Glutamatergic neuron (in vitro differentiated cells): ENCODE measurements around the gene RAD51B. TPM values are rescaled to one million over a fixed set of nuclear protein-coding genes. Genes with fewer than 3 reads are reported as not detected.

Experiments
- DNase-seq: peaks from one replicate; pipeline ENCODE4 v3.0.0; 2022
- H3K27ac Mint-ChIP-seq: one replicate; pipeline ENCODE4 v1.8.0; 2020; ENCODE audit warnings: mild to moderate bottlenecking, mixed read lengths, inconsistent platforms; ENCODE audit not compliant: unreplicated experiment
- H3K27me3 Mint-ChIP-seq: one replicate; pipeline ENCODE4 v1.8.0; 2020; ENCODE audit warnings: mild to moderate bottlenecking, moderate library complexity, mixed read lengths, inconsistent platforms; ENCODE audit not compliant: unreplicated experiment
- H3K36me3 Mint-ChIP-seq: one replicate; pipeline ENCODE4 v1.8.0; 2020; ENCODE audit warnings: mild to moderate bottlenecking, mixed read lengths, inconsistent platforms; ENCODE audit not compliant: unreplicated experiment
- H3K4me1 Mint-ChIP-seq: one replicate; pipeline ENCODE4 v1.8.0; 2020; ENCODE audit warnings: mild to moderate bottlenecking, low read depth, mixed read lengths, inconsistent platforms; ENCODE audit not compliant: unreplicated experiment
- H3K4me3 Mint-ChIP-seq: one replicate; pipeline ENCODE4 v1.8.0; 2020; ENCODE audit warnings: mild to moderate bottlenecking, mixed read lengths, inconsistent platforms; ENCODE audit not compliant: unreplicated experiment
- H3K9me3 Mint-ChIP-seq: one replicate; pipeline ENCODE4 v1.8.0; 2020; ENCODE audit warnings: mild to moderate bottlenecking, moderate library complexity, mixed read lengths, inconsistent platforms; ENCODE audit not compliant: unreplicated experiment
- CTCF ChIP-seq: fragments of 200-600 bp; sonication (generic); IDR thresholded peaks from one replicate; pipeline ENCODE4 v1.5.0; 2021; ENCODE audit not compliant: partially characterized antibody, unreplicated experiment
- total RNA-seq: library from RNA; stranded (reverse); fragmentation: NEBNext Ultra II Directional; extraction: Animal tissue kit (Norgen Biotek cat#: 25700); gene quantifications from one replicate; pipeline ENCODE4 v1.2.1, GENCODE V29; 2021; ENCODE audit not compliant: unreplicated experiment

The RAD51B gene
- total RNA-seq, 1 donor from 2014 or later, result 9.7 TPM

GRCh38 chr14:68471029-68471963 lies 651.7 kb downstream of the RAD51B start:
- peaks cover 2% of the 10 kb centered on the region for H3K27me3 Mint-ChIP-seq

GRCh38 chr14:68471964-68472508 lies 652.5 kb downstream of the RAD51B start:
- Mint-ChIP-seq H3K4me1 (no peaks in the 10 kb centered on the region), H3K36me3 (no peaks in the 10 kb centered on the region), H3K27me3 (no peaks in the 10 kb centered on the region), H3K9me3 (no peaks in the 10 kb centered on the region), H3K27ac (no peak overlapping the region), H3K4me3 (no peak overlapping the region)
- no peak for TF ChIP-seq CTCF
- no peak for DNase-seq

More at GRCh38 chr14:68471029-68471963, 651.7 kb downstream of the RAD51B start:
- Mint-ChIP-seq H3K4me1 (no peaks in the 10 kb centered on the region), H3K27ac (no peak overlapping the region), H3K36me3 (no peaks in the 10 kb centered on the region), H3K9me3 (no peaks in the 10 kb centered on the region), H3K4me3 (no peak overlapping the region)
- no peak for TF ChIP-seq CTCF
- no peak for DNase-seq

- no peak for TF ChIP-seq CTCF
- no peak overlapping the region for H3K4me3 Mint-ChIP-seq
- H3K36me3 Mint-ChIP-seq, result no peaks in the 10 kb centered on the region
- H3K27ac Mint-ChIP-seq, result no peak overlapping the region
- no peak for DNase-seq
- no peaks in the 10 kb centered on the region for H3K4me1 Mint-ChIP-seq
- no peaks in the 10 kb centered on the region for H3K9me3 Mint-ChIP-seq
- no peaks in the 10 kb centered on the region for H3K27me3 Mint-ChIP-seq
These were observed 653.5 kb downstream of the RAD51B start for GRCh38 chr14:68473069-68473468.

GRCh38 chr14:68473794-68474193 lies 654.2 kb downstream of the RAD51B start:
- no peak for TF ChIP-seq CTCF
- H3K4me1 Mint-ChIP-seq, result no peaks in the 10 kb centered on the region
- no peak overlapping the region for H3K4me3 Mint-ChIP-seq
- no peaks in the 10 kb centered on the region for H3K9me3 Mint-ChIP-seq
- no peaks in the 10 kb centered on the region for H3K27me3 Mint-ChIP-seq
- H3K36me3 Mint-ChIP-seq, result no peaks in the 10 kb centered on the region
- no peak overlapping the region for H3K27ac Mint-ChIP-seq
- DNase-seq, result no peak

- Mint-ChIP-seq H3K27ac (no peak overlapping the region), H3K9me3 (no peaks in the 10 kb centered on the region), H3K36me3 (no peaks in the 10 kb centered on the region), H3K4me3 (no peak overlapping the region), H3K27me3 (no peaks in the 10 kb centered on the region), H3K4me1 (no peaks in the 10 kb centered on the region)
- TF ChIP-seq CTCF, result no peak
- no peak for DNase-seq
These were observed 655.2 kb downstream of the RAD51B start for GRCh38 chr14:68474741-68475140.
